Spinal cord (tissue), 10 donors: ENCODE data around the gene FBXW4. TPM values are rescaled to one million over a fixed set of nuclear protein-coding genes. Genes with fewer than 3 reads are reported as not detected.

Experiments used
- DNase-seq, 6 donors: peaks; one replicate each; pipeline versions ENCODE4 v3.0.0 to v3.0.0-alpha.2; 2013 to 2015; ENCODE audit warnings: low spot score in 6 of 6, low read depth in 4 of 6
- H3K27ac ChIP-seq: one replicate; pipeline ENCODE4 v1.5.1; 2013; ENCODE audit warnings: low read depth, low read length, control low read depth
- H3K27me3 ChIP-seq: one replicate; pipeline ENCODE4 v1.6.1; 2013; ENCODE audit warnings: low read length; ENCODE audit not compliant: control insufficient read depth, insufficient read depth
- H3K36me3 ChIP-seq: one replicate; pipeline ENCODE4 v1.6.1; 2013; ENCODE audit warnings: low read length; ENCODE audit not compliant: control insufficient read depth, insufficient read depth
- H3K4me1 ChIP-seq: one replicate; pipeline ENCODE4 v1.6.1; 2013; ENCODE audit warnings: low read length; ENCODE audit not compliant: control insufficient read depth, insufficient read depth
- H3K4me3 ChIP-seq: one replicate; pipeline ENCODE4 v1.5.1; 2013; ENCODE audit warnings: low read depth, low read length, control low read depth
- H3K9me3 ChIP-seq: one replicate; pipeline ENCODE4 v1.6.1; 2013; ENCODE audit warnings: low read length; ENCODE audit not compliant: control insufficient read depth, insufficient read depth
- WGBS: methylation state at CpG from one replicate; pipeline ENCODE4 v1.1.5; 2013; ENCODE audit warnings: missing lambda C conversion rate; ENCODE audit not compliant: insufficient coverage; 5-methylcytosine and 5-hydroxymethylcytosine counted together
- polyA plus RNA-seq, 2 donors: library from polyadenylated mRNA; unstranded; fragments of 120-200 nt; gene quantifications; one replicate each; pipeline ENCODE4 v1.2.1, GENCODE V29; 2013; ENCODE audit not compliant: insufficient read length in 2 of 2
- total RNA-seq, 2 donors: library from RNA; depleted of rRNA in 1 of 2; stranded (reverse); fragments of 120-200 nt in 1 of 2; fragments of >200 nt in 1 of 2; gene quantifications; one replicate each; pipeline versions ENCODE4 v1.2.3 to v1.2.4, GENCODE V29; 2013 to 2014
- donor health status: healthy.

The FBXW4 gene
- total and polyA plus RNA-seq, 4 donors = 40.1 to 49.1 (median 45.5) TPM

DNA sequence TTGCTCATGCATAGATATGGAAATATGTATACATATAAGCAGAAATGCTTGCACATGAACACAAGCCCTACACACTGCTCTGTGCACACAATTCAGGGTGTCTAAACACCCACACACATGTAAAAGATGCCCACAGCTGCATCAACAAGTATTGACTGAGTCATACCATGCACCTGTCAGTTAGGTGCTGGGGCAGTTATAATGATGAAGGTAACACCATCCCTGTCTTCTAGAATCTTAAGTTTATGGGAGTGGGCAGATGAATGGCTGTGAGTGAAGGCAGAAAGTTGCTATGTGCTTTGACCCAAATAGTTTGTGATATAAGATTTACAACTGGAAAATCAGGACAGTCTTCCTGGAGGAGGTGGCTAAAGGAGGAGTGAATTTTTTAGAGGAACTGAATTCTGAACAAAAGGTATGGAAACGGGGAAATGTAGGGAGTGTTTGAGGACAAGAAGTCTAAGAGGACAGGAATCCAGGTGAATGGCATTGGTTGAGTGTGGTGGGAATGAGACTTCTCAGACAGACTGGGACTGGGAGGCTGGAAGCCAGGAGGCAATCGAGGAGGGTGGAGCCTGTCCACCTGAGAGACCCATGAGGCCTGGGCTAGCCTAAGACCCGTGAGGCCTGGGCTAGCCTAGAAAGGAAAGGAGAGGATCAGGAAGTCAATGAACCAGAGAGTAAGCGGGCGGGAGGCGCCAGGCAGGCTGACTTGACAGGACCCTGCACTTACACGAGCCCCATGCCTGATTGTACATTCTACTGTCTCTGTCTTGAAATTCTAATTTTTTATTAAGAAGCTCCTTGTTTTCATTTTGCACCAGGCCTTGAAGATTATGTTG, 127.6 kb downstream of the FBXW4 start:
- H3K4me1 ChIP-seq = peaks cover 50% of the 10 kb centered on the region
- peaks cover 38% of the 10 kb centered on the region for H3K27me3 ChIP-seq
- H3K27ac ChIP-seq = no peak overlapping the region
- 59% methylated on average over 4 of the region's 7 CpGs for WGBS
- H3K9me3 ChIP-seq = no peaks in the 10 kb centered on the region
- DNase-seq = no peak
- H3K4me3 ChIP-seq = no peak overlapping the region
- H3K36me3 ChIP-seq = no peaks in the 10 kb centered on the region

DNA sequence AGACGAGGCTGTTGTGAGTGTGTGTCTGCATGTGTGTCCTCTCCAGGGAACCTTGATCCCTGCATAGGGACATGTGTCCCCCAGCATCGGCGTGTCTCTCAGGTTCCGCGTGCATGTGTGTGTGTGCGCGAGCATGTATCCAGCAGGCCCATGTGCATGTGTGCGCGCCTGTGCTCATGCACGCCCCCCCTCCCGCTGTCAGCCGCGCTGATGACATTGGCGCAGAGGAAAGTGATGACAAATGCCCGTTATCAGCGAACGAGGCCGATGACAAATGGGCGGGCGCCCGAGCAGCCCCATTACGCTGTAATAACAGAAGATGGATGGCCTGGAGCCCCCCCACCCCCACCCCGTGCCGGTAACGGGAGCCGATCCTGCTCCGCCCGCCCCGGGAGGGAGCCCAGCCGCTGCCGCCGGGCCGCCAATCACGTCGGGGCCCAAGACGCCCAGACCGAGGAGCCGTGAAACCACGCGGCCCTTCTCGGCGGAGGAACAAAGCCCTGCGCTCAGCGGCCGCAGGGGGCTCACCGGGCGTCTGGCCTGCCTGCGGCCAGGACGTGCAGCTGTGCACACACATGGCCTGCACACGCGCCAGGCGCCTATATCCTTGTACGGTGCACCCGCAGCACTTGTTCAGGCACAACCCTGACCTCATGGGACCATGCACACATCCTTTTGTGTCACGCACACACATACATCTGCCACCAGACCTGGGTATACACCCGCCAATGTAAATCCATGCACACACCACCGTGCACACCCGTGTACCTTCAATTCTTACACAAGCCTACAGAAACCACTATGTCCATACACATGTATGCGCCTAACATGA, 128.4 kb downstream of the FBXW4 start:
- WGBS = 7% methylated on average over 55 of the region's 59 CpGs
- peaks cover 53% of the 10 kb centered on the region for H3K4me1 ChIP-seq
- H3K27ac ChIP-seq = no peak overlapping the region
- H3K4me3 ChIP-seq = no peak overlapping the region
- no peaks in the 10 kb centered on the region for H3K9me3 ChIP-seq
- H3K27me3 ChIP-seq = peaks cover 38% of the 10 kb centered on the region
- DNase-seq = peak in 2 of 6 donors; percentile 81 to 93
- no peaks in the 10 kb centered on the region for H3K36me3 ChIP-seq

DNA sequence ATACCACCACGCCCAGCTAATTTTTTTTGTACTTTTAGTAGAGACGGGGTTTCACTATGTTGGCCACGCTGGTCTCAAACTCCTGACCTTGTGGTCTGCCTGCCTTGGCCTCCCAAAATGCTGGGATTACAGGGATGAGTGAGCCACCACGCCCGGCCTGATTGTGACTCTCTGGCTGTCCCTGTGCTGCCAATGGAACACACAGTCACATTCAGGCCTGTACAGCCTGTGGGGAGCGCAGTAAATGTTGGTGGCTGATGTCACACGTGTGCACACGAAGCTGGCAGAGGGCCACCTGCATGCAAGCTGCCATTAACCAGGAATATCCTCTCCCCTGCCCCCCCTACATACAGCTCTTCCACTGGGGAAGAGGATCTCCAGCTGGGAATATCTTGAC, 129.0 kb downstream of the FBXW4 start:
- H3K27me3 ChIP-seq = peaks cover 38% of the 10 kb centered on the region
- no peaks in the 10 kb centered on the region for H3K9me3 ChIP-seq
- no peaks in the 10 kb centered on the region for H3K36me3 ChIP-seq
- H3K4me1 ChIP-seq = peaks cover 55% of the 10 kb centered on the region
- H3K4me3 ChIP-seq = no peak overlapping the region
- WGBS = 81% methylated on average over 2 of the region's 8 CpGs
- no peak overlapping the region for H3K27ac ChIP-seq
- DNase-seq = no peak

GRCh38 chr10:101565370-101565900, 129.5 kb downstream of the FBXW4 start:
- Histone ChIP-seq H3K27ac (no peak overlapping the region), H3K4me3 (no peak overlapping the region), H3K4me1 (peaks cover 55% of the 10 kb centered on the region), H3K27me3 (peaks cover 36% of the 10 kb centered on the region), H3K36me3 (no peaks in the 10 kb centered on the region), H3K9me3 (no peaks in the 10 kb centered on the region)
- DNase-seq = no peak
- 88% methylated on average over 3 of the region's 5 CpGs for WGBS

- DNase-seq = peak in 1 of 6 donors; percentile 89
- Histone ChIP-seq H3K27ac (no peak overlapping the region), H3K4me1 (peaks cover 55% of the 10 kb centered on the region), H3K4me3 (no peak overlapping the region), H3K27me3 (peaks cover 31% of the 10 kb centered on the region), H3K36me3 (no peaks in the 10 kb centered on the region), H3K9me3 (no peaks in the 10 kb centered on the region)
- WGBS = 58% methylated on average over 4 of the region's 15 CpGs
Observed at GRCh38 chr10:101564490-101564991, 130.4 kb downstream of the FBXW4 start.

GRCh38 chr10:101563497-101564040, 131.4 kb downstream of the FBXW4 start:
- 68% methylated on average over 5 of the region's 11 CpGs for WGBS
- Histone ChIP-seq H3K36me3 (no peaks in the 10 kb centered on the region), H3K4me3 (no peak overlapping the region), H3K4me1 (peaks cover 60% of the 10 kb centered on the region), H3K27ac (no peak overlapping the region), H3K9me3 (no peaks in the 10 kb centered on the region), H3K27me3 (peaks cover 24% of the 10 kb centered on the region)
- peak in 1 of 6 donors; percentile 80 for DNase-seq

DNA sequence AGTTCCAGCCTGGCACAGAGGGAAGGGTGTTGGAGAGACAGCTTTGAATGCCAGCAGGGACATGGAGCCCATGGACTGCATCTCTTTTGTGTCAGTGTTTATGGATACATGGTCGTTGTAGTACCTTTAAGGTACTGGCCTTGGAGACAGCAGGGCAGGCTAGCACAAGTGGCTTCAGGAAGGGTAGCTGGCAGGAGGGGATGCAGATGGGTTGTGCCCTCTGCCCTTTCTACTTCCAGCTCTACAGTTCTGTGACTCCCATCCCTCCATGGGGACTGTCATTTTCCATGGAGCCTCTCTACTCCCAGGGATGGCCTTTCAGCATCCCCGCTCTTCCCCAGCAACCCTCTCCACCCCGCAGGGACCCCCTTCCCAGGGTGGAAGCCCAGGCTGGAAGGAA, 132.0 kb downstream of the FBXW4 start:
- no peak for DNase-seq
- WGBS = 50% methylated on average over 1 of the region's 3 CpGs
- H3K27ac ChIP-seq = no peak overlapping the region
- peaks cover 21% of the 10 kb centered on the region for H3K27me3 ChIP-seq
- peaks cover 63% of the 10 kb centered on the region for H3K4me1 ChIP-seq
- no peak overlapping the region for H3K4me3 ChIP-seq
- no peaks in the 10 kb centered on the region for H3K36me3 ChIP-seq
- no peaks in the 10 kb centered on the region for H3K9me3 ChIP-seq

- H3K9me3 ChIP-seq = no peaks in the 10 kb centered on the region
- no peaks in the 10 kb centered on the region for H3K36me3 ChIP-seq
- WGBS = 84% methylated on average over 5 of the region's 5 CpGs
- H3K4me3 ChIP-seq = no peak overlapping the region
- DNase-seq = no peak
- H3K4me1 ChIP-seq = peaks cover 63% of the 10 kb centered on the region
- no peak overlapping the region for H3K27ac ChIP-seq
- H3K27me3 ChIP-seq = peaks cover 16% of the 10 kb centered on the region
Observed at GRCh38 chr10:101562231-101562630, 132.7 kb downstream of the FBXW4 start.
